Right ventricle myocardium superior (tissue), 1 donor: ENCODE results near the gene WDTC1. TPM values are rescaled to one million over a fixed set of nuclear protein-coding genes. Genes with fewer than 3 reads are reported as not detected.
"Not testable (repeated sequence)": the region's sequence is repeated elsewhere in the genome, so short reads cannot be mapped to it uniquely, and the experiment has no call there.

Source experiments
- ATAC-seq: fragments of 200-7000 bp; cut with Tn5 transposase; one replicate; pipeline ENCODE4 v1.9.1; 2020; ENCODE audit warnings: mild to moderate bottlenecking; ENCODE audit not compliant: poor library complexity
- DNase-seq: peaks from one replicate; pipeline ENCODE4 v3.0.0-alpha.2; 2020
- intact Hi-C: fragments of 100-400 bp; cut with DNase I; formaldehyde crosslinking; loops from one replicate; pipeline ENCODE4 v1.11.2; 2022
- total RNA-seq: library from RNA; stranded (reverse); fragmentation: NEBNext Ultra II Directional; extraction: Animal tissue kit (Norgen Biotek cat#: 25700); gene quantifications from one replicate; pipeline ENCODE4 v1.2.1, GENCODE V29; 2021
- donor health status: DM: no; HTN: yes; CAD: no; lungs with severe emphysema.

WDTC1 gene
- total RNA-seq, 1 donor from 2014 or later: 61.1 TPM

- intact Hi-C loops: no loop called here
- ATAC-seq (no peak), DNase-seq (no peak)
Measured at GRCh38 chr1:27237112-27237511, 2.7 kb downstream of the WDTC1 start.

- intact Hi-C loops: no loop called here
- DNase-seq: no peak
- ATAC-seq: no peak
Measured at GRCh38 chr1:27238032-27238431, 3.6 kb downstream of the WDTC1 start.

GRCh38 chr1:27241677-27242076, 7.2 kb downstream of the WDTC1 start:
- intact Hi-C loops: no loop called here
- DNase-seq (no peak), ATAC-seq (no peak)

GRCh38 chr1:27243665-27244064, 9.2 kb downstream of the WDTC1 start:
- intact Hi-C loops, ATAC-seq, DNase-seq: not testable (repeated sequence)

- ATAC-seq (no peak), DNase-seq (no peak)
- intact Hi-C loops: no loop called here
Measured at GRCh38 chr1:27246194-27246593, 11.8 kb downstream of the WDTC1 start.

GRCh38 chr1:27253596-27253995, 19.2 kb downstream of the WDTC1 start:
- no peak for DNase-seq
- intact Hi-C loops: no loop called here
- ATAC-seq: no peak

- no peak for ATAC-seq
- no peak for DNase-seq
- intact Hi-C loops: no loop called here
Measured at GRCh38 chr1:27255136-27255535, 20.7 kb downstream of the WDTC1 start.

GRCh38 chr1:27257155-27257554, 22.7 kb downstream of the WDTC1 start:
- intact Hi-C loops: no loop called here
- DNase-seq (no peak), ATAC-seq (no peak)

GRCh38 chr1:27258598-27258997, 24.2 kb downstream of the WDTC1 start:
- ATAC-seq (no peak), DNase-seq (no peak)
- intact Hi-C loops: no loop called here

- DNase-seq (no peak), ATAC-seq (no peak)
- intact Hi-C loops: no loop called here
Measured at GRCh38 chr1:27267153-27267552, 32.7 kb downstream of the WDTC1 start.

- ATAC-seq (no peak), DNase-seq (no peak)
- intact Hi-C loops: no loop called here
Measured at GRCh38 chr1:27269276-27269675, 34.8 kb downstream of the WDTC1 start.

- intact Hi-C loops: no loop called here
- ATAC-seq: no peak
- no peak for DNase-seq
Measured at GRCh38 chr1:27274204-27274603, 39.8 kb downstream of the WDTC1 start.

- intact Hi-C loops: no loop called here
- no peak for DNase-seq
- no peak for ATAC-seq
Measured at GRCh38 chr1:27275696-27276095, 41.3 kb downstream of the WDTC1 start.

- ATAC-seq (peak; percentile 89), DNase-seq (peak; percentile 90)
- intact Hi-C loops: loop anchor here (5.0 to 10.0 kb wide), 2 partner anchors 182 to 240 kb away; no protein-coding TSS in a partner anchor
Measured at GRCh38 chr1:27284425-27285273, 50.2 kb downstream of the WDTC1 start.

- intact Hi-C loops: loop anchor here (10.0 kb wide), 1 partner anchor 240 kb away; no protein-coding TSS in a partner anchor
- no peak for DNase-seq
- peak; percentile 18 for ATAC-seq
Measured at GRCh38 chr1:27285274-27285660, 50.8 kb downstream of the WDTC1 start.

- intact Hi-C loops: loop anchor here (10.0 kb wide), 1 partner anchor 241 kb away; no protein-coding TSS in a partner anchor
Measured at GRCh38 chr1:27285821-27286220, 51.4 kb downstream of the WDTC1 start.

GRCh38 chr1:27289125-27289524, 54.7 kb downstream of the WDTC1 start:
- DNase-seq, ATAC-seq: not testable (repeated sequence)
- intact Hi-C loops: loop anchor here (10.0 kb wide), 1 partner anchor 244 kb away; no protein-coding TSS in a partner anchor

More at GRCh38 chr1:27285821-27286220, 51.4 kb downstream of the WDTC1 start:
- not testable (repeated sequence) for ATAC-seq, DNase-seq

- ATAC-seq (no peak), DNase-seq (no peak)
- intact Hi-C loops: no loop called here
Measured at GRCh38 chr1:27290581-27290980, 56.1 kb downstream of the WDTC1 start.

- intact Hi-C loops: no loop called here
- DNase-seq: no peak
- ATAC-seq: peak; percentile 80
Measured at GRCh38 chr1:27292106-27292505, 57.7 kb downstream of the WDTC1 start.

- ATAC-seq: no peak
- intact Hi-C loops: no loop called here
- no peak for DNase-seq
Measured at GRCh38 chr1:27293915-27294314, 59.5 kb downstream of the WDTC1 start.
